HG02938 (cell line): ENCODE results near the gene ZFAND3.
"Not testable (repeated sequence)": the region's sequence is repeated elsewhere in the genome, so short reads cannot be mapped to it uniquely, and the experiment has no call there.

ENCODE experiments used
- ATAC-seq: cut with Tn5 transposase; IDR thresholded peaks from one replicate; pipeline ENCODE4 v1.9.1; 2021; ENCODE audit warnings: mild to moderate bottlenecking, moderate library complexity; ENCODE audit not compliant: unreplicated experiment

Gene ZFAND3

DNA sequence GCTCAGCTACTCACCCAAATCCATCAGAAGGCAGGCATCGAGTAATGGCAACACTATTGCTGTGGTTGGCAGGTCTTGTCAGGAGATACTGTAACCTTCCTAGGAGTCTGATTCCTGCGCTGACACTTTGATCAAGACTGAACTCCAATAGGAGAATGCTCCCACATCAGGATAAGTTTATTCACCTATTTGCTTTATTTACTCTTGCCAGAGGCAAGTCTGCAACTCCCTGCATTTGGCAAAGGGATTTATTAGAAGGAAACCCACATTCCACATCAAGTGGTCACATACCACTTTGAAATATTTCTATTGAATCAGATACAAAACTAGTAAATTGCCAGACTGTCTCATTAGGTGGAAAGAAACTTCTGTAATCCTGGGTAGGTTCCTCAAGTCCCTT is 43.5 kb downstream of the ZFAND3 start:
- no peak for ATAC-seq

DNA sequence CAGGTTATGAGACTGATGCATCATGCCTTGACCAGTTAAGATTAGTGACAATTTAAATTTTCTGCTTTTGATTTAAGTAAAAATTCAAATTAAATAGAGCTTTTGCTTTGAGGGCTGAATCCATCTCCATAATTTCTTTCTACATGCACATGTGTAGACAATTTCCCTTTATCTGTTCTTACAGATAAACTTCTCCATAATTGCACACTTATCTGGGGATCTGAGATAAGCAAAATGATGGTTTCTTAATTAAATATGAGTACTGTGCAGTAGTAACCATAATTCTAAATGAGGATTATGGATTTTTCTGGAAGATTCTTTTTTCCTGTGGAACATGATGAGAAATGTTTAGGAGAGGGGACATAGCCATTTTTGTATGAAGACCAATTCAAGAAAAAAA is 44.7 kb downstream of the ZFAND3 start:
- ATAC-seq: no peak

DNA sequence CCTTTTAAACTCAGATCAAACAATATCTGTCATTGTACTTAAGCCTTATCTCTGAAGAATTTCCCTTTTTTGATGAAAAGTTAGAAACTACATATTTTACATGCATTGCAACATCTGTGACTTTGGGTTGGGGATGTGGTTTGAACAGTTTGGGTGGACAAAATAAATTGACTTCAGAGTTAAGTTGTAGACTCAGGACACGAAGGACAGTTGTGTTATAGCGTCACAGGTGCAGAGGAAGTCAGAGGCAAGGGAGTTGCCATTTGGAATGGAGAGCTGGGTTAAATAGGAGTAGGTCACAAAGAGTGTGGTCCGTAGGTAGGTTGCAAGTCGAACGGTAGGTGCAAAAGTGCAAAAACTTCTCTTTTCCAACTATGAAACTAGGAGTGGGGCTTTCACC is 46.0 kb downstream of the ZFAND3 start:
- ATAC-seq: no peak

DNA sequence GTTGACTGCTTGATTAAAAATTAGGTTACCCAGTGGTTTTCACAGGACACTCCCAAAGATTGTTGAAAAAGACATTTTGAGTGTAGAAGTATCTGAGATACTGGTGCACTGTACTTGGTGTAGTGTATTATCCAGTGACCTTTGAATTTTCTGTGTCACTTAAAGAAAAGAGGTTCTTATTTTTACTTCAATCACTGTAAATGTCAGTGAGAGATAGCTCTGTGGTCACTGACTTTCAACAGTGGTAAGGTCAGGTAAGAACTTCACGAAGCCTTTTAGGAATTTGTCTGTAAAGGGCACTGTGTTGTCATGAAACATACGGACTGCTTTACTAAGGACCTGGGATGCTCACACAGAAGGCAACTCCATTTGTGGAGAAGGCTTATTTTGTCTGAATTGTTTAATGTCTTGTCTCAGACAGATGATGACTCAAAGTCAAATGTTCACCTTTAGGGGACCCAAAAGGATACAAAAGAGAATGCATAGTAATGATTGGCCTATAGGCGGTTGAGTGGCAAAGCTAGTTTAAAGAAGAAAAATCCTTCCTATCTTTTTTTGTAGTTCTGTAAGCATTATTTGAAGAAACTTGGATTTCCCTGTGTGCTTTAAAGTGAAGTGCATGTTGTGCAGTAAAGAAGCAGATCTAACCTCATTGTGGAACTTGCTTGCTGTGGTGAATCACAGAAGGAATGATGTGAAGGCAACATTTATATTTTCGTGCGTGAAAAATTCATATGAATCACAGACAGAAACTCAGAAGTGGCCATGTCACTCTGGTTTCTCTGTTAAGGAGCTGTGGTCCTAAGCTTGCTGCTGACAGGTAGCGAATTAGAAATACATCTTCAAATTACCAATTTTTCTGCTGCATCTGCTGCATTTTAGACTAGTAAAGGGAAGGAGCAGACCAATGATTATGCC is 47.3 kb downstream of the ZFAND3 start:
- ATAC-seq: no peak

DNA sequence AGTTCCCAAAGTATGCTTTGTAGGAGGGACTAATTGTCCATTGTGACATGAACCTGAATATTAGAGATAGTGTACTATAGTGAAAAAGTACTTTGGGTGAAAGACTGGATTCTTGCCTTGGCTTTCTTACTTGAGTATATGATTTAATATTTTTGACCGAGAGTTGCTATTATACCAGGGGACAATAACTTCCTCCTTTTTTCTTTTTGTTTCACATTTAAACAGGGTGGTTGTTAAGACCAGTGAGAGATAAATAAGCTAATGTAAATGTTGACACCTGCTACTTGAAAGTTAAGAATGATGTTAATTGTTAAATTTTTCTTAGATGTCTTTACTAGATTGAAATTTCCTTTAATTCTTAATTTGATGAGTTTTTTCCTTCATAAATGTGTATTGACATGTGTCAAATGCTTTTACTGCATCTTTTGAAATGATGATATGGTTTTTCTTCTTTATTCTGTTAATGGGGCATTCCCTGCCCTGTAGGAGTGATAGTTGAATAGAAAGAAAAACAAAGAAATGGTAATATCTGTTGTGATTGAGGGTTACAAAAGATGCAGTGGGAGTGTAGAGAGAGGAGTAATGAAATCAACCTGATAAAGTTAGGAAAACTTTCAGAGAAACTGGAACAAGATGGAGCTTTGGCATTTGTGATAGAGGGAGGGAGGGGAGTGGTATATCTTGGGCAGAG is 48.4 kb downstream of the ZFAND3 start:
- ATAC-seq: no peak

DNA sequence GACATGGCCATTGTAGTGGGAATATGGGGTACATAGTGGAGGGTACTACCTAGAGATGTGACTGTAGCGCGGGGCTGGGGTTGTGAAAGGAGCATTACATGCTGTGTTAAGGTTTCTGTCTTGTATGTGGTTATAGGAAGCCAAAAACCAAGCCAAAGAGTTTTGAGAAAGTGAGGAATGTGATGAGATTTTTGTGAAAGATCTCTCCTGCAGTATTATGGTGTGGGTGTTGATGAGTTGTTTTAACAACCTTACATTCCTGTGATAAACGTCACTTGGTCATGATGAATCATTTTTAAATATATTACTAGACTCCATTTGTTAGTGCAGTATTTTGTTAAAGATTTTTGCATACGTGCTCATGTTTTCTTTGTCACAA is 48.9 kb downstream of the ZFAND3 start:
- no peak for ATAC-seq

DNA sequence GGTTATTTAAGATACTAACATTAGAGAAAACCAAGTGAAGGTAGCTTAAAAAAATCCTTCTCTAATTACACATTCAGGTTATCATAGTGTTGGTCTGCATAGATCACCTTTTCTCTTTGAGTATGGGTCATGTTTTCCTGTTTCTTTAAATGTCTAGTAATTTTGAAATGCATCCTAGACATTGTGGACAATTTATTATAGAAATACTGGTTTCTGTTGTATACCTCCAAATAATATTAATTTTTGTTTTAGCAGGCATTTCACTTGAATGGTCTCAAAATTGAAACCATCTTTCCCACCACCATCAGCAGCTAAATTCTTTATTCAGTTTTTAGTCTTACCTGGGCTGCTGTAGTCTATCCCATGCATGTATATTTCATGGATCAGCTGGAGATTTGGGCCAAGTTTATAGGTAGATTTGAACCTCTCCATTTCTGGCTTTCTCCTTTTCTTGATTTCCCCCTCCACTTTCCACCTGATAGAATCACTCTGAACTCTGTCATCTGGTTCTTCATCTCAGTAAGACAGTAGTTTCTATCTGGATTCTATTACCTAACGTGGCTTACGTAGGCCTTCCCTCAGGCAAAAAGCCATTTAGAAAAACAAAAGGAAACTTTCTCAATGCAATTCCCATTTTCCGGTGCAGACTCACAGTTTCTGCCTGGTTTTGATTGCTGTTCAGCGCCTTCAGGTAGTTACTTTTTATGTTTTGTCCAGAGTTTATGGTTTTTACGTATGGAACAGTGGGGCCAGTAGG is 52.3 kb downstream of the ZFAND3 start:
- no peak for ATAC-seq

DNA sequence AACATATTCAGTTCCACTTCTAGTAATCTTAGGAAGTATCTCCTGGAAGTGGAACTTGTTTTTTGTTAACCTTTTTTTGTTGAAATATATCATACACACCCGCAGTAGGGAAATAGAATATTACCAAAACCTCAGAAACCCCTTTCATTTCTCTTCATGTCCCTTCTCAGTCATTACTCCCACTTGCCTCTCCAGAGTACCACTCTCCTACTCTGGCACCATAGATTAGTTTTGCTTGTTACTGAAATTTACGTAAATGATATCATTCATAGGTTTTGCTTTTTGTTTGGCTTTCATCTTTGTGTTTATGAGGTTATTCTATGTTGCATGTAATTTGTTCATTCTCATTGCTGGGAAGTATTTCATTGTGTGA is 52.8 kb downstream of the ZFAND3 start:
- no peak for ATAC-seq

DNA sequence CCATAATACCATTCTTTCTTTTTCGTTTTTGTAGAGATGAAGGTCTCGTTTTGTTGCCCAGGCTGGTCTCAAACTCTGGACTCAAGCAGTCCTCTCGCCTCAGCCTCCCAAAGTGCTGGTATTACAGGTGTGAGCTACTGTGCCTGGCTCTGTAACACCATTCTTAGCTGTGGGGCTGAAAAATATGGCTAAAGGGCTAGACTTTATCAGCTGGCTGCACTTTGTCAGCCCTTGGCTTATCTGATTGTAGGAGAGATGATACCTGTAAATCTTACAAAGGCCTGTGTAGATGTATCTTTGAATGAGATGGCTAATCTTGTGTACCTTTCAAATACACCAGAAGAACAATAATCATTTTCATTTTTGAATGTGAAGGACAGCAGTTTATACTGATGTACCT is 55.2 kb downstream of the ZFAND3 start:
- ATAC-seq: no peak

DNA sequence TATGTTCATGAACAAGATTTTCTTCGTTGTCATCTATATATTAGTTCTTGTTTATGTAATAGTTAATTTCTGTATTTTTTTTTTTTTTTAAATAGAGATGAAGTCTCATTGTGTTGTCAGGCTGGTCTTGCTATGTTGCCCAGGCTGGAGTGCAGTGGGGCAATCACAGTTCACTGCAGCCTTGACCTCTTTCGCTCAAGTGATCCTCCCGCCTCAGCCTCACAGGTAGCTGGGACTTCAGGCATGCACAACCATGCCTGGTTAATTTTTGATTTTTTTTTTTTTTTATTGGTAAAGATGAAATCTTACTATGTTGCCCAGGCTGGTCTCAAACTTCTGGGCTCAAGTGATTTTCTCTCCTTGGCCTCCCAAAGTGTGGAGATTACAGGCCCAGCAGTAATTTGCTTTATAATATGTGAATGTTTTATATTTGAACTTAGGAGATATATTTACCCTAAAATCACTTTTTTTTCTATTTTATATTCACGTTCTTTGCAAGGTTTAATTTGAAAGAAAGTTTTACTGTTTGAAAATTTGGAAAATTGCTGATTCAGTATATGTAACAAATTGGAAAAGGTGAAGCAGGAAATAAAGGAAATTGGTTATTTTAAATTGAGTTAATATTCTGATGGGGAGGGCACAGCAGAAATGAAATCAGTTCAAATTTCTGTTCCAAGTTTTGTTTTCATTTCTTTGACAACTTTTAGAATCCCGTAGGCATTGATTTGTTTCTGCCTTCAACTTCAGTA is 56.2 kb downstream of the ZFAND3 start:
- ATAC-seq: no peak

DNA sequence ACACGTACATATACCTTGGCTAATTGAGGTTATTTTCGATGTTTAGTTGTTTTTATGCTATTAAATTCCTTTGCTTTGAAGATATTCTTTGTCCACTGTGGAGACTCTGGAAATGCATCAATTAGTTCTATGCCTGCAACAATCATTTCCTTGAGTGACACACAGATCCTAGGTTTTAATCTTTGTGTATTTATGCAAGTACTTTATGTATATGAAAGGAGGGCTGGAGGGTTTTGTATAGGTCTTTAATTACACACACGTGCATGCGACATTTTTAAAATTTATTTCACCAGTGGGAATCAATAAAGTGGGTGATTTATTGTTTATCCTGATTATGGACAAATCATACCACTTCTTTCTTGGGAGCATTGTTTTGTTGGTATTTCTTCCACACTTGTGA is 57.3 kb downstream of the ZFAND3 start:
- ATAC-seq: no peak

DNA sequence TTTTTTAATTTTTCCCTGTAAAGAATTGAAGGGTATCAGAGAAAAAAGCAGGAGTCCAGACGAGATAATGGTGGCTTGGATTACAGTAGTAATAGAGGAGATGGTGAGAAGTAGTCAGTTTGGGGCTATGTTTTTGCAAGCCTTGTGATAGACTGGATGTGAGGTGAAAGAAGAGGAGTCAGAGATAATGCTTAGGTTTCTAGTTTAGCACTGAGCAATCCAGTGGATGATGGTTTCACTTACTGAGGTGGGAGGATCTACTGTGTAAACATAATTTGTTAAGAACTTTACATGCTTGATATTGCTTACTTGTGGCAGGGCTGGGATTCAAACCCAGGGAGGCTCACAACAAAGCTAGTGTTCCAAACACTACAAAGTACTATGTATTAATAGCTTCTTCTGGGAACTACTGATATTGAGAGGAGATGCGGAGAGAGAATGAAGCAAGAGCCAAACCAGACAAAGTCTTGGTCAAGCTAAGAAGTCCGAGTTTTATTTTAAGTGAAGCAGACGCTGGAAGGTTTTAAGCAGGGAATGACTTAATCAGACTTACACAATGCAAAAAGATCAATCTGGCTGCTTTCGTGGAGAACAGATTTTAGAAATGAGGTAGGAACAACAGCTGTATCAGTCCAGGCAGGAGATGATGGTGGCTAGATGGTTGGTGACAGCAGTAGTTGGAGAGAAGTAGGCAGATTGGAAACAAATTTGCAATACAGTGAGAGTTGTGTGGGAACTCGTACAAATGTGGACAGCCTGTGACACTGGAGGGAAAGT is 58.0 kb downstream of the ZFAND3 start:
- ATAC-seq: no peak

DNA sequence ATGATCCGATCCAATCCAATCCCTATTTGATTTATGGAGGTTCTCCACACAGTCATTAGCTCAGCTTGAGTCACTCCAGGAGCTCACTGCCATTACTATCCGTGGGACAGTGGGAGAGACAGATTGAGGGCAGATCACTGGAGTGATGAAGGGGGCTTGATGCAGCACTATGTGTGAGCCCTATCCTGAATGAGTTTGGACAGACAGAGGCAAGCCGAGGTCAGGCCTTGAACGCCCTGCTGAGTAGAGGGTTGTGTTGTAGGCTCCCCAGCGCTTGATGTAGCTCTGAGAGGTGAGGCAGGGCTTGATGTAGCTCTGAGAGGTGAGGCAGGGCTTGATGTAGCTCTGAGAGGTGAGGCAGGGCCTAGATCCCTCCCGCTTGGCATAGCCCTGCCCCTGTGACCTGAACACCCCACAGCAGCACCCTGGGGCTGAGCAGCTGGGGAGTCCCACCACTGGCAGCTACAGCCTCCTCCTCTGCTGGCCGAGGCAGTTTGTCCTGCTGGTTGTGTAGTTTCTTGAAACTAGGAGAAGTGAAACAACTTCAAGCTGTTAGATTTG is 58.7 kb downstream of the ZFAND3 start:
- no peak for ATAC-seq

DNA sequence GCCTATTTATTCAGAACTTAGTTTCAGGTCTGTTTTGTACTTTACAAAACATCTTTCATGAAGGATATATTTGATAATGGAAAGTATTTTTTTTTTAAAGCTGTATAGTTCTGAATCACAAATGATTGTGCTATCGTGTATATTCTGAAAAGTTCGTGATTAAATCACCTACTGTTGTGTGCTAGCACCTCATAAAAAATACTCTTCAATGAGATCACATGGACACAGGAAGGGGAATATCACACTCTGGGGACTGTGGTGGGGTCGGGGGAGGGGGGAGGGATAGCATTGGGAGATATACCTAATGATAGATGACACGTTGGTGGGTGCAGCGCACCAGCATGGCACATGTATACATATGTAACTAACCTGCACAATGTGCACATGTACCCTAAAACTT is 61.1 kb downstream of the ZFAND3 start:
- ATAC-seq: not testable (repeated sequence)

DNA sequence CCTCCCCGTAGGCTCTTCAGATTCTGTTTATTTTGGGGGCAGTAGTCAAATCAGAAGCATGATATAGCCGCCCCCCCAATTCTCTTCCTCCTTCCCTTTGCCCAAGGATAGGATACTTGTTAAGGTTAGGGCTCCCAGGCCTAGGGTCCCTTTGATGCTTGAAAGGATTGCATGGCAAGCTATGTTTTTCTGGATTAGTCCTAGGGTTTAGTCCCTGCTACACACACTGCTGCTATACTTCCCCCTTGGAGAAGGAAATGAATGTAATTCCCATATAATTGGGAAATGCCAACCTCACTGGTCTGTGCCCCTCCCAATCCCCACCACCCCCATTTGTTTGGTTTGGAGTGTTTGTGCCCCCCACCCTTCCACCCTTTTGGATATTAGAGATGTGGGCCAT is 62.8 kb downstream of the ZFAND3 start:
- no peak for ATAC-seq

DNA sequence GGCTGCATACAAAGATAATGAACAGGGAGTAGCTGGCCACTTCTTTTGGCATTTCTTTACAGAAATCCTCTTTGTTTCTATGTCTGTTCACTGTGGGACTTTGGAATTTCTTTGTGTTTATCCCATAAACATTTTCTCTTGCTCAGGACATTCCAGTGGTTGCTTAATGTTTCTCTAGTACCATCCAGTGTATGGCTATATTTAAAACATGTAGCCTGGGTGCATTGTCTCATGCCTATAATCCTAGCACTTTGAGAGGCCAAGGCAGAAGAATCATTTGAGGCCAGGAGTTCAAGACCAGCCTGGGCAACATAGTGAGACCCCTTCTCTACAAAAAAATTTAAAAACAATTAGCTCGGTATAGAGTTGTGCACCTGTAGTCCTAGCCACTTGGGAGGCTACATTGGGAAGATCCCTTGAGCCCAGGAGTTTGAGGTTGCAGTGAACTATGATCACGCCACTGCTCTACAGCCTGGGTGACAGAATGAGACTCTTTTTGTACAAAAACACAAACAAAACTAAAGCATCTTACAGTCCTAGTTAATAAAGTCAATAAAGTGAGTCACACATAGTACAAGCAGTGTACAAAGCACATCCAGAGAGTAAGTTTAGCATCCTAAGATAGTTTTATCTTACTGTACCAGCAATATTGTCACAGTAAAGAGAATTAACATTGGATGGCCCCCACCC is 63.3 kb downstream of the ZFAND3 start:
- no peak for ATAC-seq

DNA sequence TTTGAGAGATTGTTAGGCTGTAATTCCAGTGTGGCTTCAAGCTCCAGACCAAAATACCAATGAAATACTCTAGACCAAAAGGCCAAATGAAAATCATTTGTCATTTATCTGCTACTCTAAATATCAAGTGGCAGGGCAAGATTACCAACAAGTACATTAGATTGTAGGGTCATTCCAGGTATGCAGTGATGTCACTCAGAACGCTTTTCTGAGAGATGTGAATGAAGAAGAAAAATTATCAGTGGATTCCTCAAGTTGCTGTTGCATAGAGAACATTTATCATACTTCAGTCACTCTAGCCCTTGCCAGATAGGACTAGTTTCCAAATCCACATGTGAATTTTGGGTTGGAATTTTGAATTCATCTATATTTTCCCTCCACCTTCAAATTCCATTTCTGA is 65.0 kb downstream of the ZFAND3 start:
- ATAC-seq: no peak

DNA sequence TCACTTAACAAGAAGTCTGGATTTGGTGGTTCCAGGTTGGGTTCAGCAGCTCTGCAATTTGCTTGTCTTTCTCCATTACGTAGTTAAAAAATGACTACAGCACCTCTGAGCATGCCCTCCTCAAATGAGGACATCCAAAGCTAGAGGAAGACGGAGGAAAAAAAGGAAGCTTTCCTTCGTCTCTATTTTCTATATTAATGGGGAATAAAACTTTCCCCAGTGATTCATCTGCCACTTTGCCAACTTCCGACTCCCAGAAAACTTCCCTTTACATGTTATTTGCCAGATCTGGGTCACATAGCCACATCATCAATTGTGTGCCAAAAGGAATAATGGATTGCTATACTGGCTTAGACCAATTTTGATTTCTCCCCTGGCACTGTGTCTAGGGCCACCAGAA is 69.5 kb downstream of the ZFAND3 start:
- no peak for ATAC-seq

DNA sequence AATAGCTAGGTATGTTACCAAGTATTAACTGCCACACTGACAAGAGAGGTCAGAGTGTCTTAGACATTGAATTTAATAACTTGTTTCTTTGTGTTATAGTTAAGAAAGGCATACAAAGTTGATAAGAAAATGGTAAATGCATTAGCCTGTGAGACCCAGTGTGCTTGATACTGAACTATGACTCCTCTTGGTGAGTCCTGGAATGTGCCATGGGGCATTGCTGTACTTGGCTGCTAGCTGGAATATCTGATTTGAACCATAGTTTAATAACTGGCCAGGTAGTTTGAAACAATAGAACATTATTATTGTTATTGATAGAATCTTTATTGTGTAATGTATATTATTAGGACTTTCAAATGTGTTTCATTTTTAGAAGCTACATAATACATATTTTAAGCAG is 70.0 kb downstream of the ZFAND3 start:
- no peak for ATAC-seq
